GM19351 (cell line): Measurements from ENCODE around the gene NHLH2.

ENCODE experiments used
- ATAC-seq: cut with Tn5 transposase; IDR thresholded peaks from one replicate; pipeline ENCODE4 v1.9.1; 2021; ENCODE audit warnings: mild to moderate bottlenecking, moderate library complexity; ENCODE audit not compliant: unreplicated experiment

The NHLH2 gene

GRCh38 chr1:115838431-115839028 is 2.4 kb downstream of the NHLH2 start:
- no peak for ATAC-seq

- no peak for ATAC-seq
These were observed 3.0 kb downstream of the NHLH2 start for GRCh38 chr1:115837740-115838421.

GRCh38 chr1:115837341-115837739 is 3.6 kb downstream of the NHLH2 start:
- no peak for ATAC-seq

- no peak for ATAC-seq
These were observed 7.1 kb downstream of the NHLH2 start for GRCh38 chr1:115833856-115834255.

- no peak for ATAC-seq
These were observed 8.3 kb downstream of the NHLH2 start for GRCh38 chr1:115832651-115833050.

- no peak for ATAC-seq
These were observed 10.0 kb downstream of the NHLH2 start for GRCh38 chr1:115830963-115831362.

- no peak for ATAC-seq
These were observed 11.0 kb downstream of the NHLH2 start for GRCh38 chr1:115829947-115830346.

GRCh38 chr1:115829023-115829674 is 11.8 kb downstream of the NHLH2 start:
- ATAC-seq, result no peak

GRCh38 chr1:115828101-115829022 is 12.6 kb downstream of the NHLH2 start:
- ATAC-seq, result no peak

- no peak for ATAC-seq
These were observed 13.4 kb downstream of the NHLH2 start for GRCh38 chr1:115827452-115828044.

- no peak for ATAC-seq
These were observed 14.3 kb downstream of the NHLH2 start for GRCh38 chr1:115826628-115827027.

GRCh38 chr1:115822117-115822516 is 18.8 kb downstream of the NHLH2 start:
- ATAC-seq, result no peak

- no peak for ATAC-seq
These were observed 25.2 kb downstream of the NHLH2 start for GRCh38 chr1:115815694-115816093.

- ATAC-seq, result no peak
These were observed 26.1 kb downstream of the NHLH2 start for GRCh38 chr1:115814685-115815398.

GRCh38 chr1:115813727-115814126 is 27.2 kb downstream of the NHLH2 start:
- no peak for ATAC-seq

- ATAC-seq, result no peak
These were observed 29.6 kb downstream of the NHLH2 start for GRCh38 chr1:115811140-115811828.

GRCh38 chr1:115810609-115811008 is 30.3 kb downstream of the NHLH2 start:
- ATAC-seq, result no peak

- ATAC-seq, result no peak
These were observed 31.1 kb downstream of the NHLH2 start for GRCh38 chr1:115809847-115810246.

GRCh38 chr1:115809076-115809475 is 31.9 kb downstream of the NHLH2 start:
- no peak for ATAC-seq

- peak; percentile 48 for ATAC-seq
These were observed 33.2 kb downstream of the NHLH2 start for GRCh38 chr1:115807723-115808122.
